ENCODE results near the gene CTIF. TPM values are rescaled to one million over a fixed set of nuclear protein-coding genes. Genes with fewer than 3 reads are reported as not detected.

The CTIF gene
- polyA plus RNA-seq, 1 donor from 2014 or later: 50.2 TPM

- peak; percentile 13 for TF ChIP-seq POLR2AphosphoS5 (IDR thresholded peaks at IDR 0.05)
- TF ChIP-seq EZH2 (IDR thresholded peaks at IDR 0.05; ENCODE audit: borderline replicate concordance, insufficient read depth, low read length, poor library complexity, severe bottlenecking): no peak
- Histone ChIP-seq H4K20me1 (ENCODE audit: insufficient read depth) (no peaks in the 10 kb centered on the region), H3F3A (ENCODE audit: insufficient read depth, low read length, poor library complexity, severe bottlenecking) (no peaks in the 10 kb centered on the region), H3K36me3 (ENCODE audit: insufficient read depth, low read length) (no peaks in the 10 kb centered on the region), H3K79me2 (replicated peaks; ENCODE audit: insufficient read depth, low read length) (no peaks in the 10 kb centered on the region), H3K27me3 (ENCODE audit: insufficient read depth, low read depth, low read length) (no peaks in the 10 kb centered on the region), H3K27ac (ENCODE audit: low read length) (no peak overlapping the region), H3K4me2 (ENCODE audit: low read length) (no peak overlapping the region), H3K4me3 (ENCODE audit: low read length) (no peak overlapping the region), H3K9ac (ENCODE audit: low read length) (no peak overlapping the region), H2AFZ (ENCODE audit: low read depth, low read length) (no peak overlapping the region), H3K9me2 (ENCODE audit: insufficient read depth, low read length) (no peaks in the 10 kb centered on the region), H3K9me3 (ENCODE audit: low read length) (no peaks in the 10 kb centered on the region)
Observed at GRCh38 chr18:48629730-48630324, 91.0 kb downstream of the CTIF start.

GRCh38 chr18:48631851-48632250, 93.0 kb downstream of the CTIF start:
- Histone ChIP-seq H4K20me1 (ENCODE audit: insufficient read depth) (no peaks in the 10 kb centered on the region), H2AFZ (ENCODE audit: low read depth, low read length) (no peak overlapping the region), H3K36me3 (ENCODE audit: insufficient read depth, low read length) (no peaks in the 10 kb centered on the region), H3K4me2 (ENCODE audit: low read length) (no peak overlapping the region), H3K9ac (ENCODE audit: low read length) (no peak overlapping the region), H3F3A (ENCODE audit: insufficient read depth, low read length, poor library complexity, severe bottlenecking) (no peaks in the 10 kb centered on the region), H3K79me2 (replicated peaks; ENCODE audit: insufficient read depth, low read length) (no peaks in the 10 kb centered on the region), H3K27me3 (ENCODE audit: insufficient read depth, low read depth, low read length) (no peaks in the 10 kb centered on the region), H3K4me3 (ENCODE audit: low read length) (no peak overlapping the region), H3K9me3 (ENCODE audit: low read length) (no peaks in the 10 kb centered on the region), H3K9me2 (ENCODE audit: insufficient read depth, low read length) (no peaks in the 10 kb centered on the region), H3K27ac (ENCODE audit: low read length) (no peak overlapping the region)
- TF ChIP-seq RAD21 (conservative IDR thresholded peaks at IDR 0.05): no peak
- no peak for TF ChIP-seq EP300 (conservative IDR thresholded peaks at IDR 0.05; ENCODE audit: poor library complexity, severe bottlenecking)
- TF ChIP-seq CTCF (IDR thresholded peaks at IDR 0.05; ENCODE audit: poor library complexity, severe bottlenecking): no peak
- no peak for TF ChIP-seq SMC3 (conservative IDR thresholded peaks at IDR 0.05; ENCODE audit: poor library complexity)
- no peak for TF ChIP-seq MXI1 (conservative IDR thresholded peaks at IDR 0.05; ENCODE audit: poor library complexity, severe bottlenecking)
- no peak for TF ChIP-seq EZH2 (IDR thresholded peaks at IDR 0.05; ENCODE audit: borderline replicate concordance, insufficient read depth, low read length, poor library complexity, severe bottlenecking)
- TF ChIP-seq REST (IDR thresholded peaks at IDR 0.05; ENCODE audit: borderline replicate concordance): no peak
- no peak for TF ChIP-seq POLR2AphosphoS5 (IDR thresholded peaks at IDR 0.05)
- no peak for TF ChIP-seq TAF1 (IDR thresholded peaks at IDR 0.05; ENCODE audit: low read depth)

Data from neural cell (in vitro differentiated cells).